GM21360 (cell line): ENCODE data around the gene CBX5.
"Not testable (repeated sequence)": the region's sequence is repeated elsewhere in the genome, so short reads cannot be mapped to it uniquely, and the experiment has no call there.

Source experiments
- ATAC-seq: cut with Tn5 transposase; IDR thresholded peaks from one replicate; pipeline ENCODE4 v1.9.1; 2021; ENCODE audit warnings: mild to moderate bottlenecking, moderate library complexity; ENCODE audit not compliant: unreplicated experiment

Gene CBX5

GRCh38 chr12:54201001-54201794 lies 78.7 kb downstream of the CBX5 start:
- no peak for ATAC-seq

DNA sequence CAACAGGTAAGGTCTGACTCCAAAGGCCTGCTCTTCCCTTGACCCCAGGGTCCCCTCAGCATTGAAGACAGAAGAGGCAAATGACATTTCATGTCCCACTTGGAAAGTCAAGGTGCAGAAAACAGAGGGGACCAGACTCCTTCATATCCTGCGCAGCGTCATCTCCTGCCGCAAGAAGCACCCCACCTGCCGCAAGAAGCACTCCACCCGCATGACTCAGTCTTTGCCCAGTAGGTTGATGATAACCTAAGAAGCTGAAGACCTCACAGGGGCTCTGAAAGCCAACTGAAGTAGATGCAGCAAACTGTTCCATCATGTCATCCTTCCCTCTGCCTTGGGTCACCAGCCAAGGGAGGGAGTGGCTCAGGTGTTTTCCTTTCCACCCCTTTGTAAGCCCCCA lies 79.5 kb downstream of the CBX5 start:
- no peak for ATAC-seq

GRCh38 chr12:54199917-54200316 lies 80.0 kb downstream of the CBX5 start:
- no peak for ATAC-seq

DNA sequence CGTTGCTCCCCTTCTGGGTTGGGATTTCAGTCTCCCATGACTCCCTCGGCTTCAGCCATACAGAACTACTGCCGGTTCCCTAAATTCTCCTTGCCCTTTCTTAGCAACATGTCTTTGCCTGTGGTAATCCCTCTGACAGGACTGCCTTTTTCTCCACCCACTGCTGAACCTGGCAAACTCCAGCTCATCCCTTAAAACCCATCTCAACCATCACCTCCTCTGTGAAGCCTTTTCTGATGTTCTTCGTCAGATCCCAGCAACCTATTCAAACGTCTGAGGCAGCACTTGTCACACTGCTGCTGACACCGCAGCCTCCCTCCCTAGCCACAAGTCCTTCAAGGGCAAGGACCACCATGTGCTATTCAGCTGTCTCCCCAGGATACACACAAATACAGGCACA lies 80.9 kb downstream of the CBX5 start:
- no peak for ATAC-seq

GRCh38 chr12:54197431-54197909 lies 82.5 kb downstream of the CBX5 start:
- ATAC-seq: no peak

DNA sequence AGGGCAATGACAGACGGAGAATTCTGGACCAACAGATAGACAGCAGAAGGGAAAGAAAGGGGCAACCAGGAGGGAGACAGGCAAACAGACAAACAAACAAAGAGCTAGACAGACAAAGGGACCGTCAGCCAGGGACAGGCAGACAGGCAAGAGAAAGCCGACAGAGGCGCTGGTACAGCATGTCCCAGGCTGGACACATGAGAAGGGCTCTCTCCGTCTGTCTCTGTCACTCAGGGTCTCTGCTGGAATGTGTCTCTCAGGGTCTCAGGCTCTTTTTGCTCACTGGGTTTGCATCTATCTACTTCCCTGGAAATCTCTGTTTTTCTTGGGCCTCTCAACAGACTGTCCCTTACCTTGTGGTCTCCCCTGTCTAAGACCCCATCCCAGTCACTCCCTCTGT lies 82.9 kb downstream of the CBX5 start:
- no peak for ATAC-seq

DNA sequence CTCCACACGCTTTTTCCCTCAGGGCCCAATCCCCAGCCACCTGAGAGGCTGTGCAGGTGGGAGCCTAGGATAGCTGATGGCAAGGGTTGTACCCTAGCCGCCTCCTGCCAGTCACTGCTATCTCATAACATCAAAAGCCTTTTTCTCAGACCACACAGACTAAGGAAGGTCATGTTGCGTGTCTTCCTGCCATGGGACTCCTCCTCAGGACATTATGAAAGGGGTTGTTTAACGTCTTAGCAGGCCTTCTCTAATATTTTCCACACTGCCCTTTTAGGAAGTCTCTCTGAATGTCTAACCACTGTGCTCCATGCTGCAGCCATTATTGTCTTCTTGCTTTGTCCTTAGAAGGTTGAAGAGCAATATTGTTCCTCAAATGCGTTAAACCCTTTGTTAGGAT lies 83.5 kb downstream of the CBX5 start:
- ATAC-seq: no peak

- ATAC-seq: no peak
Observed at GRCh38 chr12:54195737-54196347, 84.1 kb downstream of the CBX5 start.

DNA sequence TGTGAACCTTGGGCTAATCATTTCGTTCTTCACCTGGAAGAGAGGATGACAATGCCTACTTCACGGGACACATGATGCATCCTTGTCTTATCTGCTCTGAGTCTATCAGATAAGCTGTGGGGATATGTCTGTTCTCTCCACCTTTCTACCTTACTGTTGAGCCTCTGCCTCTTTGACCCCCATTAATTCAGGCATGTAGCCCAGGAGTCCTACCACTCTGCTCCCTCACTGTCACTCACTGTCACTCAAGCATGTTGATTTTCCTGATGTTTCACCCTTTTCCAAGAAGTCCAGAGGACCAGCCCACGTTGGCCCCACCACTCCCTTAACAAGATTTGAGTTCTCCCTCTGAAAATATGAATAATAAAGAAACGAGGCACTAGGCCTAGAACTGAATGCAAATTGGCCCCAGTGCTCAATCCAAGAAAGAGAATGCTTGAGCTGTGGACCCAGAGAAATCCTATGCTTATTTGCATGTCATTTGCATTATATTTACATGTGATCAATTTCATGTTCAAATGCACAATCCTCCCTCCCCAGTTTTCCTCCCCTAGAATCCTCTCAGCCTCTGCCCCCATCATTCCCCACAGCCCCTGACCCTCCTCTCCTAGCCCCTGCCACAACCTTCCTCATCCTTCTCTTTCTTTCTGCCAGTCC lies 84.7 kb downstream of the CBX5 start:
- ATAC-seq: no peak

DNA sequence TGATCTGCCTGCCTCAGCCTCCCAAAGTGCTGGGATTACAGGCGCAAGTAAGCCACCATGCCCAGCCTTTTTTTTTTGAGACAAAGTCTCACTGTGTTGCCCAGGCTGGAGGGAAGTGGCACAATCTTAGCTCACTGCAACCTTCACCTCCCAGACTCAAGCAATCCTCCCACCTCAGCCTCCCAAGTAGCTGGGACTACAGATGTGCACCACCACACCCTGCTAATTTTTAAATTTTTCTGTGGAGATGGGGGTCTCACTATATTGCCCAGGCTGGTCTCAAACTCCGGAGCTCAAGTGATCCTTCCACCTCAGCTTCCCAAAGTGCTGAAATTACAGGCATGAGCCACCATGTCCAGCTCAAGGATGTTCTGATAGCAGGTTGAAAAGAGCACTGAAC lies 85.3 kb downstream of the CBX5 start:
- ATAC-seq: not testable (repeated sequence)

GRCh38 chr12:54193434-54193833 lies 86.5 kb downstream of the CBX5 start:
- ATAC-seq: no peak

DNA sequence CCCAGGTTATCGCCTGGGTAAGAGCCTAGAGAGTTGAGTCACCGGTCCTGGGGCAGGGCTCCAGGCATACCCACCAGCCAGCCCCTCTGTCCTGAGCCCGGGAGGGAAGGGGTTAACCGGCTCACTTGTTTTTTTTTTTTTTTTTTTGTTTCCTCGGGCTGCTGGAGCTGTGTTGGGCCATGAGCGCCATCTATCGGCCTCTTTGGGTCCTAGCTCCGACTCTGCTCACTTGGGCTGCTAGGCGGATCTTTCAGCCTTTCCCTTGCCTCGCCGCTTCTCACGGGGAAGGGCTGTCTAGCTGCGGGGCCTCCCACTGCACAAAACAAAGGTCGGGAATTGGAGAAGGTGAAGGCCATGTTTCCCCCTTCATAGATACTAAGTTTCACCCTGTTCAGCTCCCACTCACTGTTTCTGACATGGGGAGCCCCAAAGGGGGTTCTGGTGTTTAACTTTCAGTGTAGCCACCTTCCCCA lies 88.3 kb downstream of the CBX5 start:
- peak; percentile 41 for ATAC-seq

- ATAC-seq: no peak
Observed at GRCh38 chr12:54191126-54191525, 88.8 kb downstream of the CBX5 start.

GRCh38 chr12:54189198-54189539 lies 90.8 kb downstream of the CBX5 start:
- peak; percentile 4 for ATAC-seq

DNA sequence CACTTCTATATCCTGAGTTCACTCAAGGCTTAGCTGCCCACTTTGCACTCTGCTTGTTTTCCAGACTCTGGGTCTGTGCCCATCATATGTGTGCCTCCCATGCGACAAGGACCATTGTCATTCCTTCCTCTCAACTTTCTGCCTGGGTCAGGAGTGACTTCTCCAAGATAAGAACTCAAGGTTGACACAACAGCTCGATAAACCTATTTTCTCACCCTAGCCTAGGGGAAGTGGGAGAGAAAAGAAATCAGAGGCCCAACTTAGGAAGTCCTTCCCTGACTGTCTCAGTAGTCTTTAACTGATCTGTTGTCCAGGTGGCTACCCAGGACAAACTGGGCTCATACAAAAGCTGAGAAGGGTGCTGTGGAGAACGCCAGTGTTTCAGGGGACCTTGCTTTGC lies 92.8 kb downstream of the CBX5 start:
- ATAC-seq: no peak

DNA sequence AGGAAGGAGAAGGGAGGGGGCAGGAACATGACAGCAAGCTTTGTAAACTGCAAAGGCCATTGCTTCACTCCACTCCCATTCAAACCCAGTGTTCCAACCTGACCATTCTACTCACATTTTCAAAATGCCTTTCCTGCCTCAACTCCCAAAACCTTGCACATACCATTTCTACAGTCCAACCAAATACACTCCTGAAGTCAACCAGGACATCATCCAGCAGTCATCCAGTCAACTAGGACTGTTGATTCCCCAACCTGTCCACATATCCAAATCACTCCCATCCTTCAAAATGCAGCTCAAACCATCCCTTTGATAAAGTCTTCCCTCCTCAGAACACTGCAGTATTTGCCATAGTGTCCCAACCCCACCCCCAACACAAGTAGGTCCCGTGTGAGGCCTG lies 94.0 kb downstream of the CBX5 start:
- no peak for ATAC-seq

- not testable (repeated sequence) for ATAC-seq
Observed at GRCh38 chr12:54185297-54185696, 94.6 kb downstream of the CBX5 start.

DNA sequence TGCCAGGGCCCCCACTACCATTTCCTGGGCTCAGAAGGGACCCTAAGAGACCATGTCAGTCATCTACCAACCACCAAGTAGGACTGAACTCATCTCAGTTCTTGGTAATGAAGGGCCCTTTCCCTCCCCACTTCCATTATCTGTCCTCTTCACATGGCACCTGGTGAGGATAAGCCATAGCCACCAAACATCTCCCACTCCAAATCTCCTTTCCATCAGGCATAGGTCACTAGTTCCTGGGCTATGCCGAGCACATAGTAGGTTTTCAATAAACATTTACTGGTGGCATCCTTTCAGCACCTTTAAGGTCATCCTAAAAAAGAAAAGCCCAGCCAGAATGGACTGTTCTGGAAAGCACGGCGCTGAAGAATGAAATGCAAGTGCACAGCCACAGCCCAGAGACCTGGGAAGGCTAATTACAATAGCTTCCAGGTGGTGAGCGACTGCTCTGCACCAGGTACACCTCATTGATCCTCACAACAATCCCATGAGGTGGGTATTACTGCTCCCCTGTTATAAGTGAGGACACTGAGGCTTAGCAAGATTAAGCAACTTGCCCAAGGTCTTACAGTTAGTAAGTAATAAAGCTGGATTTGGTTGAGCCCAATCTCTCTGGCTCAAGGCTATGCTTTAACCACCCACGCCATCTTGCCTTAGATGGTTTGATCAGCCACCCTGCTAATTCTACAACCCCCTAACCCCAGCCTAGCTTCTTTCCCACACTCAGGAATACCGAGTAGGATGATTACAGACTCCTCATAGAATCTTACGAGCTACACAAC lies 95.7 kb downstream of the CBX5 start:
- no peak for ATAC-seq

- no peak for ATAC-seq
Observed at GRCh38 chr12:54182981-54183380, 96.9 kb downstream of the CBX5 start.

DNA sequence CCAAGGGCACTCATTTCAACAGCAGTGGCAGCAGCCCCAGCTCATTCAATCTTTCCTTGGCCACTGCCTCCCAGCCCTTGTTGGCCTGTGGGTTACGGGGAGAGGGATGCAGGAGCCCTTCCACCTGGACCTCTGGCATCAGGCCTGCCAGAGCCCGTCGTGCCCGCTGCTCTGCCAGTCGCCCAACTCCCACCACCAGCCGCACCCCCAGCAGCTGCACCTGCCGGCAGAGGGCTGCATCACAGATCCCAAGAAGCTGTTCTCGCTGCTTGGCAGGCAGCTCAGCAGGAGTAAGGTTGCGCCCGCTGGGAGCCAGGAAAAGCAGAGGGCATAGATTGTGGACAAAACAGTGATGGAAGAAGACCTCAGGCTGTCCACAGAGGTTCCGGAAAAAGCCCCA lies 97.8 kb downstream of the CBX5 start:
- ATAC-seq: no peak
